VCaP (cell line): ENCODE data around the gene TM9SF2.
A peak's percentile ranks its signal among the peaks of the same experiment; 100 is the strongest.

ENCODE experiments used
- H3K27ac ChIP-seq: fragments of 450-650 bp; 2 replicates; pipeline ENCODE4 v1.5.1; 2017
- TF ChIP-seq, protein P1 (sequence below): fragments of 450-650 bp; conservative IDR thresholded peaks from 2 replicates; pipeline ENCODE4 v1.5.1; 2017; ENCODE audit warnings: mild to moderate bottlenecking, moderate library complexity

Gene TM9SF2

DNA sequence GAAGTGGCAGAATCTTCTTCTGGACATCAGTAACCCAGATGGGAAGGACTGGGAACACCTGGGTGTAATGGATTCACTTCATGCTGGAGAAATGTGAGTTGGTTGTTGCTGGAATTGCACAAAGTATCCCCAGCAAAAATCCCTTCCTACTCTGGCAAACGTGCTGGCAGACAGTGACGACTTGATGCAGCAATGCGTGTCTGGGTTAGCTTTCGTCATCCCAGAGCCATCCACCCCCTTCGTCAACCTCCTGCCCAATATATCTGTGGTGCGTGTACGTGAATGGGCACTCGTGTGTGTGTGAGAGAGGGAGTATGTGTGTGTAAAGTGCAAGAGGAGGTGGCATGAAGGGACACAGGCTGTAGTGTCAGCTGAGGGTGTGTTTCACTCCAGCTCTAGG lies 70.9 kb downstream of the TM9SF2 start:
- H3K27ac ChIP-seq = no peak overlapping the region

GRCh38 chr13:99572921-99573320 lies 71.6 kb downstream of the TM9SF2 start:
- TF ChIP-seq, protein P1, sequence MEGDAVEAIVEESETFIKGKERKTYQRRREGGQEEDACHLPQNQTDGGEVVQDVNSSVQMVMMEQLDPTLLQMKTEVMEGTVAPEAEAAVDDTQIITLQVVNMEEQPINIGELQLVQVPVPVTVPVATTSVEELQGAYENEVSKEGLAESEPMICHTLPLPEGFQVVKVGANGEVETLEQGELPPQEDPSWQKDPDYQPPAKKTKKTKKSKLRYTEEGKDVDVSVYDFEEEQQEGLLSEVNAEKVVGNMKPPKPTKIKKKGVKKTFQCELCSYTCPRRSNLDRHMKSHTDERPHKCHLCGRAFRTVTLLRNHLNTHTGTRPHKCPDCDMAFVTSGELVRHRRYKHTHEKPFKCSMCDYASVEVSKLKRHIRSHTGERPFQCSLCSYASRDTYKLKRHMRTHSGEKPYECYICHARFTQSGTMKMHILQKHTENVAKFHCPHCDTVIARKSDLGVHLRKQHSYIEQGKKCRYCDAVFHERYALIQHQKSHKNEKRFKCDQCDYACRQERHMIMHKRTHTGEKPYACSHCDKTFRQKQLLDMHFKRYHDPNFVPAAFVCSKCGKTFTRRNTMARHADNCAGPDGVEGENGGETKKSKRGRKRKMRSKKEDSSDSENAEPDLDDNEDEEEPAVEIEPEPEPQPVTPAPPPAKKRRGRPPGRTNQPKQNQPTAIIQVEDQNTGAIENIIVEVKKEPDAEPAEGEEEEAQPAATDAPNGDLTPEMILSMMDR = no peak
- no peak overlapping the region for H3K27ac ChIP-seq

More for the DNA sequence above, 70.9 kb downstream of the TM9SF2 start:
- TF ChIP-seq, protein P1 = no peak

GRCh38 chr13:99575376-99576120 lies 74.3 kb downstream of the TM9SF2 start:
- no peak overlapping the region for H3K27ac ChIP-seq
- TF ChIP-seq, protein P1 = no peak

DNA sequence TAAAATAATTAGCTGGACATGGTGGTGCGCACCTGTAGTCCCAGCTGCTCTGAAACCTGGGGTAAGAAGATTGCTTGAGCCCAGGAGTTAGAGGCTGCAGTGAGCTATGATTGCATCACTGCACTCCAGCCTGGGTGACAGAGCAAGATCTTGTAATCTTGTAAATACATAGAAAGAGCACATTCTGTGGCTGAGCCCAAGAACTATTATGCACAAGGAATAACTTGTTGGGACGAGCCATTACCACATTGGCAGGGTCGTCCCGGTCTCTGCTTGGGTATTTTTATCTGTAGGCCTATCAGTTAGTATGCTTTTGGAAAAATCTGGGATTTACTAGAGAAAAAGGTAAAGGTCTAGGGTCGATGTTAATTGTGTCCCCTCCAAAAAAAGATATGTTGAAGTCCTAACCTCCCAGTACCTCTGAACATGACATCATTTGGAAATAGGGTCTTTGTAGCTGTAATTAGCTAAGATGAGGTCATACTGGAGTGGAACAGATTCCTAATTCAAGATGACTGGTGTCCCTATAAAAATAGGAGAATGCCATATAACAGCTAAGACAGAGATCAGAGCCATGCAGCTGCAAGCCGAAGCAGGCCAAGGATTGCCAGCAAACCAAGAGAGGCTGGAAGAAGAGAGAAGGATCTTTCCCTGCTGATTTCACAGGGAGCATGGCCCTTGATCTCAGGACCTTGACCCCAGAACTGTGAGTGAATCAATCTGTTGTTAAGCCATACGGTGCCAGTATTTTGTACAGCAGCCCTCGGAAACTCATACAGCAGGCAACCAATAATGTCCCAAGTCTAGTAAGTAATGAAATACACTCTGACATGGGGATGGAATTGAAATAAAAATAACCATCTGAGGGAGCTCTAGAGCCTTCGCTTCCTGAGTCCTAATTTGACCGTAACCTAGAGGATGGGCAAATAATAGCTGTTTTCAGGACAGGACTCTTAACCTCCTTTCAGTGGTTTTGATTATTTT lies 77.0 kb downstream of the TM9SF2 start:
- TF ChIP-seq, protein P1 = peak; percentile 73
- H3K27ac ChIP-seq = no peak overlapping the region

DNA sequence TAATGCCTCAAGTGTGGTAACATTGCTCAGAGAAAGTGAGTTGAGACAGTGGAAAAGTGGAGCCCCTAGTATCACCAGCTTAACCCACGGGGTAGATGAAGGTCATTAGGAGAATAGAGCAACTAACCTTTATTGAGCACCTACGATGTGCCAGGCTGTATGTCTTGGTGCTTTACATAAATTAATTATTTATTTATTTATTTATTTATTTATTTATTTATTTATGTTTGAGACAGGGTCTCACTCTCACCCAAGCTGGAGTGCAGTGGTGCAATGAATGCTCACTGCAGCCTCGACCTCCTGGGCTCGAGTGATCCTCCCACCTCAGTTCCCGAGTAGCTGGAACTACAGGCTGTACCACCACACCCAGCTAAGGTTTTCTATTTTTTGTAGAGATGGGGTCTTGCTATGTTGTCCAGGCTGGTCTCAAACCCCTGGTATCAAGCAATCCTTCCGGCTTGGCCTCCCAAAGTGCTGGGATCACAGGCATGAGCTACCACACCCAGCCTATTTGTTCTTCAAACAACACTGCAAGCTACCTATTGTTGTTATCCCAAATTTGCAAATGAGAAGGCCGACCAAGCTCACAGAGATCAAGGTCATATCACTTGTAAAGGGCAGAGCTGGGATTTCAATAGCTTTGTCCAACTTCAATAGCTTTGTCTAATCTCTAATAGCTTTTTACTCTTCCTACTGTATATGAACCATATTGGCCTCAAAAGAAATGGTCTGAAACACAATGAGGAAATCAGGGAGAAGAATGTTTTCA lies 79.4 kb downstream of the TM9SF2 start:
- TF ChIP-seq, protein P1 = no peak
- H3K27ac ChIP-seq = no peak overlapping the region

DNA sequence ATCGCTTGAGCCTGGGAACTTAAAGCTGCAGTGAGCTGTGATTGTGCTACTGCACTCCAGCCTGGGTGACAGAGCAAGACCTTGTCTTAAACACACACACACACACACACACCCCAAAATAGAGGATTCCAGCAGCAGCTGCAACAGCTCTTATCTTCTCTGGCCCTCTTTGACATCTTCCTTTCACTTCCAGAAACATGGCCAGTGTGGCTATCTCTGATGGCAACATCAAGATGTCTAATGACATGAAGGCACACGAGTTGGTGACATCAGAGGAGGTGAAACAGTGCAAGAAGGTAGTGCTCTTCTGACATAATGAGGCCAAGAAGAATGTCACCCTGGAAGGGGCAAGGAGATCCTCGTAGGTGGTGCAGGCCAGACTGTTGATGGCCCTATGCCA lies 81.2 kb downstream of the TM9SF2 start:
- no peak overlapping the region for H3K27ac ChIP-seq
- TF ChIP-seq, protein P1 = no peak
